ENCODE data around the gene DDX31.

Gene DDX31

GRCh38 chr9:132632413-132633129 lies 37.2 kb downstream of the DDX31 start:
- DNase-seq = no peak

- no peak for DNase-seq
Observed at GRCh38 chr9:132631685-132632084, 38.1 kb downstream of the DDX31 start.

GRCh38 chr9:132631280-132631679 lies 38.5 kb downstream of the DDX31 start:
- DNase-seq = no peak

- DNase-seq = no peak
Observed at GRCh38 chr9:132630811-132631210, 39.0 kb downstream of the DDX31 start.

- no peak for DNase-seq
Observed at GRCh38 chr9:132630116-132630515, 39.7 kb downstream of the DDX31 start.

- no peak for DNase-seq
Observed at GRCh38 chr9:132628746-132629145, 41.0 kb downstream of the DDX31 start.

GRCh38 chr9:132627594-132627993 lies 42.2 kb downstream of the DDX31 start:
- no peak for DNase-seq

- DNase-seq = no peak
Observed at GRCh38 chr9:132627106-132627505, 42.7 kb downstream of the DDX31 start.

GRCh38 chr9:132626285-132626684 lies 43.5 kb downstream of the DDX31 start:
- DNase-seq = no peak

- DNase-seq = no peak
Observed at GRCh38 chr9:132622159-132622558, 47.6 kb downstream of the DDX31 start.

GRCh38 chr9:132616725-132617124 lies 53.1 kb downstream of the DDX31 start:
- DNase-seq = no peak

GRCh38 chr9:132615774-132616173 lies 54.0 kb downstream of the DDX31 start:
- no peak for DNase-seq

- no peak for DNase-seq
Observed at GRCh38 chr9:132614324-132614723, 55.5 kb downstream of the DDX31 start.

GRCh38 chr9:132610661-132611060 lies 59.1 kb downstream of the DDX31 start:
- no peak for DNase-seq

- DNase-seq = peak; percentile 19
Observed at GRCh38 chr9:132609829-132610228, 60.0 kb downstream of the DDX31 start.

GRCh38 chr9:132609184-132609583 lies 60.6 kb downstream of the DDX31 start:
- DNase-seq = no peak

- DNase-seq = no peak
Observed at GRCh38 chr9:132606066-132606465, 63.7 kb downstream of the DDX31 start.

- no peak for DNase-seq
Observed at GRCh38 chr9:132605387-132605786, 64.4 kb downstream of the DDX31 start.

- no peak for DNase-seq
Observed at GRCh38 chr9:132602207-132602606, 67.6 kb downstream of the DDX31 start.

- DNase-seq = no peak
Observed at GRCh38 chr9:132600326-132600984, 69.3 kb downstream of the DDX31 start.

GRCh38 chr9:132597073-132597775 lies 72.6 kb downstream of the DDX31 start:
- no peak for DNase-seq

- no peak for DNase-seq
Observed at GRCh38 chr9:132596200-132596599, 73.6 kb downstream of the DDX31 start.

- no peak for DNase-seq
Observed at GRCh38 chr9:132595319-132595718, 74.5 kb downstream of the DDX31 start.

GRCh38 chr9:132594412-132594811 lies 75.4 kb downstream of the DDX31 start:
- DNase-seq = no peak

Data from GOT3 (cell line).